Effector memory CD8-positive, alpha-beta T cell (primary cell): ENCODE measurements around the gene NBAS.

ENCODE experiments used
- ATAC-seq: fragments of 150-1000 bp; cut with Tn5 transposase; replicated peaks from 2 replicates; pipeline ENCODE4 v1.10.0; 2021; ENCODE audit warnings: mild to moderate bottlenecking, moderate library complexity
- DNase-seq, 3 experiments: peaks; one replicate each; pipeline ENCODE4 v3.0.0; 2021
- H3K27ac Mint-ChIP-seq, 2 donors: one replicate each; pipeline ENCODE4 v1.8.0; 2022; ENCODE audit warnings: mild to moderate bottlenecking in 2 of 2, mixed read lengths in 2 of 2, moderate library complexity in 2 of 2
- H3K27me3 Mint-ChIP-seq, 2 donors: one replicate each; pipeline ENCODE4 v1.8.0; 2022; ENCODE audit warnings: mixed read lengths in 2 of 2
- H3K36me3 Mint-ChIP-seq: one replicate; pipeline ENCODE4 v1.8.0; 2022; ENCODE audit warnings: mild to moderate bottlenecking, moderate library complexity, mixed read lengths; ENCODE audit not compliant: insufficient read depth
- H3K4me1 Mint-ChIP-seq, 2 donors: one replicate each; pipeline ENCODE4 v1.8.0; 2022; ENCODE audit warnings: low read depth in 2 of 2, mixed read lengths in 2 of 2
- H3K4me3 Mint-ChIP-seq, 2 donors: one replicate each; pipeline ENCODE4 v1.8.0; 2022; ENCODE audit warnings: mild to moderate bottlenecking in 2 of 2, mixed read lengths in 2 of 2, moderate library complexity in 2 of 2
- H3K9me3 Mint-ChIP-seq, 2 donors: one replicate each; pipeline ENCODE4 v1.8.0; 2022; ENCODE audit warnings: mixed read lengths in 2 of 2

The NBAS gene

GRCh38 chr2:15582710-15583357 lies 21.7 kb upstream of the NBAS start:
- DNase-seq = no peak
- no peak overlapping the region for H3K27ac Mint-ChIP-seq
- no peaks in the 10 kb centered on the region for H3K4me1 Mint-ChIP-seq
- H3K27me3 Mint-ChIP-seq = peaks cover 11 to 18% of the 10 kb centered on the region in 2 donors
- no peaks in the 10 kb centered on the region for H3K36me3 Mint-ChIP-seq
- H3K9me3 Mint-ChIP-seq = no peaks in the 10 kb centered on the region
- no peak for ATAC-seq
- H3K4me3 Mint-ChIP-seq = no peak overlapping the region

GRCh38 chr2:15580451-15580850 lies 19.3 kb upstream of the NBAS start:
- peaks cover 6 to 18% of the 10 kb centered on the region in 2 donors for H3K27me3 Mint-ChIP-seq
- no peak for ATAC-seq

DNA sequence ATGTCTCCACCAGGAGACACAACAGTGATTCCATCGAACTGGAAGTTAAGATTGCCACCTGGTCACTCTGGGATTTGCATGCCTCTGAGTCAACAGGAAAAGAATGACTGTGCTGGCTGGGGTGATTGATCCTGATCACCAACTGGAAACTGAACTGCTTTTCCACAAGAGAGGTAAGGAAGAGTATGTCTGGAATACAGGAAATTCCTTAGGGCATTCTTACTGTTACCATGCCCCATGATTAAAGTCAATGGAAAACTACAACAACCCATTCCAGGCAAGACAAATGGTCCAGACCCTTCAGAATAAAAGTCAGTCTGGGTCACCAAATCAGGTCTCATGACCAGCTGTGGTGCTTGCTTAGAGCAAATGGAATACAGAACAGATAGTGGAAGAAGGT lies 18.5 kb upstream of the NBAS start:
- Mint-ChIP-seq H3K4me3 (no peak overlapping the region), H3K27ac (no peak overlapping the region), H3K9me3 (no peaks in the 10 kb centered on the region), H3K36me3 (no peaks in the 10 kb centered on the region), H3K27me3 (peaks cover 0 to 18% of the 10 kb centered on the region in 2 donors), H3K4me1 (no peaks in the 10 kb centered on the region)
- ATAC-seq (no peak), DNase-seq (no peak)

More at GRCh38 chr2:15580451-15580850, 19.3 kb upstream of the NBAS start:
- H3K4me3 Mint-ChIP-seq = no peak overlapping the region
- H3K4me1 Mint-ChIP-seq = no peaks in the 10 kb centered on the region
- no peaks in the 10 kb centered on the region for H3K36me3 Mint-ChIP-seq
- DNase-seq = no peak
- H3K9me3 Mint-ChIP-seq = no peaks in the 10 kb centered on the region
- no peak overlapping the region for H3K27ac Mint-ChIP-seq

- peaks cover 0 to 8% of the 10 kb centered on the region in 2 donors for H3K27me3 Mint-ChIP-seq
- no peak overlapping the region for H3K27ac Mint-ChIP-seq
- H3K36me3 Mint-ChIP-seq = no peaks in the 10 kb centered on the region
- H3K9me3 Mint-ChIP-seq = no peaks in the 10 kb centered on the region
- DNase-seq = peak; percentile 82 to 88 (median 88)
- H3K4me1 Mint-ChIP-seq = no peaks in the 10 kb centered on the region
- peak; percentile 100 for ATAC-seq
- H3K4me3 Mint-ChIP-seq = no peak overlapping the region
These were observed 16.1 kb upstream of the NBAS start for GRCh38 chr2:15577071-15577735.

DNA sequence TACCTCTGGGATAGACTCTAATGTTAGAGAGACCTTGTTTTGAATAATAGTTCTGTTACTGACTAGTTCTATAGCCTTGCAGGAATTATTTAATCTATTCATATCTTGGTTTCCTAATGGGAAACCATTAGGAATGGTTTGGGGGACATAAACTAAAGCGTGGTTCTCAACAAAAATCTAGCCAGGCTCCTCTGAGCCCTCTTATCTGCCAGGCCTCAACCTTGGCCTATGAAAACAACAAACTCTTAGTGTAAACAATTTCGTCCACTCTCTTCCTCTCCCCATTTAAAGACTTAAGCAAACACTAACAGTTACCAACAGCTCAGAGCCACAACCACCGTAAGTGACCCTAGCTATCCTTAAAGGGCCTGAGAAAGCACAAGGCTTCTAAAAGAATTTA lies 10.6 kb upstream of the NBAS start:
- DNase-seq = no peak
- Mint-ChIP-seq H3K27ac (no peak overlapping the region), H3K27me3 (peaks cover 0 to 9% of the 10 kb centered on the region in 2 donors), H3K36me3 (no peaks in the 10 kb centered on the region), H3K9me3 (no peaks in the 10 kb centered on the region), H3K4me1 (no peaks in the 10 kb centered on the region), H3K4me3 (no peak overlapping the region)
- no peak for ATAC-seq

DNA sequence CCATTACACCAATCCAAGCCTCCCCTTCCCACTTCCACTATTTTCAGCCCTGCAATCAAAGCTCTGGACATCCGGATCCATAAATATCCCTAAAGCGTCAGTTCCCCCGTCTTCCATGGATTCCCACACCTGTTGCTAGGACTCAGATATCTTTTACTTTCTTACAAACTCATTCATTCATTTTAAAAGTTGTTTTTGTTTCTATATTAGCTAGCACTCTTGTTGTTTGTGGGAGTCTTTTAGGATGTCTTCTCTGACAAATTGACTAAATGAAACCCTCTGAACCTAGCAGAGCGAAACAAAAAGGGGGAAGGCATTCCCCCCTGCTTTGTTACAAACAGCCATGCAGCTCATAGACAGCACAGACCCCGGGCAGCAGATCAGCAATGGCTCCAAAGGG lies 9.0 kb upstream of the NBAS start:
- ATAC-seq = no peak
- Mint-ChIP-seq H3K9me3 (no peaks in the 10 kb centered on the region), H3K36me3 (peaks cover 4% of the 10 kb centered on the region), H3K4me3 (no peak overlapping the region), H3K27me3 (peaks cover 0 to 9% of the 10 kb centered on the region in 2 donors), H3K27ac (no peak overlapping the region), H3K4me1 (no peaks in the 10 kb centered on the region)
- DNase-seq = no peak

- H3K9me3 Mint-ChIP-seq = no peaks in the 10 kb centered on the region
- H3K4me1 Mint-ChIP-seq = no peaks in the 10 kb centered on the region
- ATAC-seq = no peak
- peaks cover 7 to 9% of the 10 kb centered on the region in 2 donors for H3K27me3 Mint-ChIP-seq
- no peak for DNase-seq
- peaks cover 4% of the 10 kb centered on the region for H3K36me3 Mint-ChIP-seq
- no peak overlapping the region for H3K4me3 Mint-ChIP-seq
- no peak overlapping the region for H3K27ac Mint-ChIP-seq
These were observed 7.7 kb upstream of the NBAS start for GRCh38 chr2:15568874-15569273.

- peaks cover 4% of the 10 kb centered on the region for H3K36me3 Mint-ChIP-seq
- no peak overlapping the region for H3K4me3 Mint-ChIP-seq
- no peak for DNase-seq
These were observed 5.8 kb upstream of the NBAS start for GRCh38 chr2:15566912-15567311.

DNA sequence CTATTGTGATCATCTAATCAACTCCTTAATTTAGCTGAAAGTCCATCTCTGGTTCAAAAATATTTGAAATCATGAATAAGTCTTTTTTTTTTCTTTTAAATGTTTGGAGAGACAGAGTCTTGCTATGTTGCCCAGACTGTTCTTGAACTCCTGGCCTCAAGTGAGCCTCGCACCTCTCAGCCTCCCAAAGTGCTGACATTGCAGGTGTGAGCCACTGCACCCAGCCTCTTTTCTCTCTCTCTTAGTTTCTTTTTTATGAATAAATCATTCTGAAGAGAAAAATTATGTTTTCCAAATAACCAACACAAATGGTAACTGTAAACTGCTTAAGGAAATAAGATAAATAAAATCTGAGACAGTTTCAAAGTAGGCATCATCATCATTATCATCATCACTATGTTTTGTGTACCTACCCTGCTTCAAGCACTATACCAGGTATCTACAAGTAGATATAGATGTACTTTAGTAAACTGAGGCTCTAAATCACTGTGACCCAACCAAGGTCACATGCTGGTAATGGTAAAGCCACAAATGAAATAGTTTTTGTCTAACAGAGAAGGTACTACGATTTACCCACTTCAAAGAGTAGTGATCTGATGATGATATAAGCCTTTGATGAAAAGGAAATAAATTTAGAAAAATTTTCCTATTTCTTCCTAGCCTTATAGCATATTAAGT lies 5.0 kb upstream of the NBAS start:
- Mint-ChIP-seq H3K36me3 (peaks cover 11% of the 10 kb centered on the region), H3K4me3 (no peak overlapping the region), H3K4me1 (peaks cover 7 to 10% of the 10 kb centered on the region in 2 donors), H3K27ac (no peak overlapping the region), H3K9me3 (no peaks in the 10 kb centered on the region), H3K27me3 (peaks cover 9 to 13% of the 10 kb centered on the region in 2 donors)
- ATAC-seq = no peak
- DNase-seq = no peak

More at GRCh38 chr2:15566912-15567311, 5.8 kb upstream of the NBAS start:
- no peak overlapping the region for H3K27ac Mint-ChIP-seq
- H3K9me3 Mint-ChIP-seq = no peaks in the 10 kb centered on the region
- peaks cover 9 to 13% of the 10 kb centered on the region in 2 donors for H3K27me3 Mint-ChIP-seq
- peaks cover 2 to 3% of the 10 kb centered on the region in 2 donors for H3K4me1 Mint-ChIP-seq
- no peak for ATAC-seq

DNA sequence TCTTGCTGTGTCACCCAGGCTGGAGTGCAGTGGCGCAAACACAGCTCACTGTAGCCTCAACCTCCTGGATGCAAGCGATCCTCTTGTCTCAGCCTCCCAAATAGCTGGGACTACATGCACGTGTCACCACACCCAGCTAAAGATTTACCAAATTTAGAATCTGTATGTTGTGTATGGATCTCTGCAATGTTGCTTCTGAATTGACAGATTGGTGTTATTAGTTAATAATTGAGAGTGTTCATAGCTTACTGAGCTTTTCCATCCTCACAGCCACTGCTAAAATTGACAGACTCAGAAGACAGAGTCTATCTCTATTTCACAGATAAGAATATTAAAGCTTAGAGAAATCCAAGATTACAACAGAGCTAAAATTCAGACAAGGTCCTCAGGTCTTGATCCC lies 4.3 kb upstream of the NBAS start:
- DNase-seq = no peak
- H3K4me1 Mint-ChIP-seq = peaks cover 11 to 12% of the 10 kb centered on the region in 2 donors
- no peak overlapping the region for H3K27ac Mint-ChIP-seq

GRCh38 chr2:15563227-15564100 lies 2.3 kb upstream of the NBAS start:
- peaks cover 21 to 27% of the 10 kb centered on the region in 2 donors for H3K4me1 Mint-ChIP-seq
- no peak overlapping the region for H3K4me3 Mint-ChIP-seq
- no peak overlapping the region for H3K27ac Mint-ChIP-seq
- ATAC-seq = no peak
- no peak for DNase-seq
- peaks cover 0 to 13% of the 10 kb centered on the region in 2 donors for H3K27me3 Mint-ChIP-seq
- H3K36me3 Mint-ChIP-seq = peaks cover 13% of the 10 kb centered on the region
- no peaks in the 10 kb centered on the region for H3K9me3 Mint-ChIP-seq

More for the DNA sequence above, 4.3 kb upstream of the NBAS start:
- ATAC-seq = no peak
- no peak overlapping the region for H3K4me3 Mint-ChIP-seq
- H3K9me3 Mint-ChIP-seq = no peaks in the 10 kb centered on the region
- H3K27me3 Mint-ChIP-seq = peaks cover 8 to 13% of the 10 kb centered on the region in 2 donors
- H3K36me3 Mint-ChIP-seq = peaks cover 13% of the 10 kb centered on the region

DNA sequence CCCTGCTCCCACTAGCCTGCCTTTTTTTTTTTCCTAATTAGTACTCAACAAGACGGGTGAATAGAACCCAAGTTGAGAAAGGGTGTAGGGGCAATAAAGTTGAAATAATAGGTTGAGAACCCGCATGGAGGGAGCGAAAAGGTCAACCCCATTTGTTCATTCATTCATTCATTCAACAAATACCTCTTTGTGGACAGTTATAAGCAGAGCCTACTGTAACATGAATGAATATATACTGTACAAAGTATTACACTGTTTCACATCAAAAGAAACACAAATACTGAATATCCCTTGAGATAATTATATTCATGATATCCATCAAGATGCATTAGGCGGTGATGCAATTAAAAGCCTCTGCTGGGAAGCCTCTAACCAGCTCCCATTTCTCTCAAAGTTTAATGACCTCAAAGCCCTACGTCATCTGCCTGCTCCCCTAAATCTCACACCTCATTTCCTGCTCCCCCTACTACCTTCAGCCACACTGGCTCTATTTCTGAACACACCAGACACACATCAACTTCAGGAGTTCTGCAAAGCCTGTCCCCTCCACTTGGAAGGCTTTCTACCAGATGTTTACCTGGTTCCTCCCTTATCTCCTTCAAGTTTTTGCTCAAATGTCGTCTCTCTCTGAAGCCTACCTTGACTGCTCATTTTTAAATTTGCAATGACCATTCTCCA lies 1.4 kb upstream of the NBAS start:
- peak overlapping the region; percentile 98 to 99 for H3K4me3 Mint-ChIP-seq
- H3K27ac Mint-ChIP-seq = no peak overlapping the region
- peaks cover 0 to 13% of the 10 kb centered on the region in 2 donors for H3K27me3 Mint-ChIP-seq
- peaks cover 13% of the 10 kb centered on the region for H3K36me3 Mint-ChIP-seq
- peaks cover 24 to 27% of the 10 kb centered on the region in 2 donors for H3K4me1 Mint-ChIP-seq
- DNase-seq = no peak
- ATAC-seq = no peak
- no peaks in the 10 kb centered on the region for H3K9me3 Mint-ChIP-seq
